ENCODE data around the gene GDPD4. TPM values are rescaled to one million over a fixed set of nuclear protein-coding genes. Genes with fewer than 3 reads are reported as not detected.
A peak's percentile ranks its signal among the peaks of the same experiment; 100 is the strongest.

Gene GDPD4
- polyA plus RNA-seq, 2 of the 4 experiments (the other 2 are of a cell fraction): not detected

GRCh38 chr11:77287136-77287535 lies 14.3 kb downstream of the GDPD4 start:
- Histone ChIP-seq H3K4me2 (peak overlapping the region; percentile 21), H3K4me3 (no peak overlapping the region), H3K4me1 (peaks cover 10% of the 10 kb centered on the region), H3K27ac (no peak overlapping the region), H3K9me3 (no peaks in the 10 kb centered on the region)
- no peak for FAIRE-seq
- 62% methylated on average over 3 of the region's 3 CpGs for WGBS (ENCODE audit: missing lambda C conversion rate)
- ChIA-PET CTCF (interaction anchor here (1.0 to 2.9 kb wide), 3 partner anchors 11 to 261 kb away, joined by 3 to 7 read pairs (median 4); no protein-coding TSS in a partner anchor), POLR2A (no interaction called here)
- no peak for DNase-seq (ENCODE audit: low read depth in 1 of 2, low spot score in 1 of 2)
- no peak for TF ChIP-seq RAD21 (conservative IDR thresholded peaks at IDR 0.05 in 1 of 2, IDR thresholded peaks at IDR 0.05 in 1 of 2)
- no peak for ATAC-seq

GRCh38 chr11:77284476-77285468 lies 16.7 kb downstream of the GDPD4 start:
- POLR2A ChIA-PET: no interaction called here
- Histone ChIP-seq H3K4me3 (no peak overlapping the region), H3K27ac (no peak overlapping the region), H3K4me1 (peaks cover 10% of the 10 kb centered on the region), H3K4me2 (no peak overlapping the region), H3K9me3 (no peaks in the 10 kb centered on the region)
- ATAC-seq (peak in 1 of 2 experiments; percentile 23; a peak in 2 of 6 replicates), FAIRE-seq (no peak), DNase-seq (ENCODE audit: low read depth in 1 of 2, low spot score in 1 of 2) (no peak)
- CTCF ChIA-PET: interaction anchor here (0.6 to 2.9 kb wide), 2 partner anchors 9 to 238 kb away, joined by 4 to 7 read pairs; no protein-coding TSS in a partner anchor
- TF ChIP-seq SREBF2 (IDR thresholded peaks at IDR 0.05) (no peak), MAFK (IDR thresholded peaks at IDR 0.05; ENCODE audit: partially characterized antibody) (no peak), HOXA7 (CRISPR knock-in tag; IDR thresholded peaks at IDR 0.05) (no peak)
- WGBS (ENCODE audit: missing lambda C conversion rate): 56% methylated on average over 6 of the region's 6 CpGs

- Histone ChIP-seq H3K27ac (no peak overlapping the region), H3K9me3 (no peaks in the 10 kb centered on the region), H3K4me1 (peaks cover 10% of the 10 kb centered on the region), H3K4me2 (no peak overlapping the region), H3K4me3 (no peak overlapping the region)
- WGBS (ENCODE audit: missing lambda C conversion rate): 58% methylated on average over 3 of the region's 3 CpGs
- TF ChIP-seq EP300 (IDR thresholded peaks at IDR 0.05): no peak
- no peak for TF ChIP-seq NR3C1 (IDR thresholded peaks at IDR 0.05)
- TF ChIP-seq CEBPB (IDR thresholded peaks at IDR 0.05): no peak
- TF ChIP-seq BCL3 (IDR thresholded peaks at IDR 0.05): no peak
- FAIRE-seq (peak; percentile 32), DNase-seq (ENCODE audit: low read depth in 1 of 2, low spot score in 1 of 2) (no peak), ATAC-seq (no peak)
- CTCF ChIA-PET: interaction anchor here (0.6 to 0.9 kb wide), 2 partner anchors 83 to 92 kb away, joined by 4 read pairs; no protein-coding TSS in a partner anchor
- POLR2A ChIA-PET: no interaction called here
These were observed 18.4 kb downstream of the GDPD4 start for GRCh38 chr11:77283101-77283500.

- H3K4me1 ChIP-seq: no peaks in the 10 kb centered on the region
- 42% methylated on average over 2 of the region's 2 CpGs for WGBS (ENCODE audit: missing lambda C conversion rate)
- CTCF ChIA-PET: no interaction called here
- no peak for TF ChIP-seq FOXS1 (CRISPR knock-in tag; IDR thresholded peaks at IDR 0.05)
- TF ChIP-seq TFCP2L1 (CRISPR knock-in tag; IDR thresholded peaks at IDR 0.05): no peak
- no peak for TF ChIP-seq BHLHE40 (IDR thresholded peaks at IDR 0.05; ENCODE audit: low read depth, low read length)
- TF ChIP-seq MAZ (IDR thresholded peaks at IDR 0.05; ENCODE audit: borderline replicate concordance, low read depth, low read length): no peak
- TF ChIP-seq NR3C1 (IDR thresholded peaks at IDR 0.05): no peak
- no peak for TF ChIP-seq HMGXB4 (CRISPR knock-in tag; IDR thresholded peaks at IDR 0.05; ENCODE audit: borderline replicate concordance)
- no peak for TF ChIP-seq SREBF2 (IDR thresholded peaks at IDR 0.05)
- no peak for TF ChIP-seq RARB (CRISPR knock-in tag; IDR thresholded peaks at IDR 0.05)
- TF ChIP-seq CHD2 (IDR thresholded peaks at IDR 0.05; ENCODE audit: low read length, partially characterized antibody): no peak
- no peak for TF ChIP-seq RFX5 (IDR thresholded peaks at IDR 0.05)
- no peak for TF ChIP-seq POLR2AphosphoS2 (conservative IDR thresholded peaks at IDR 0.05; ENCODE audit: low read length)
- TF ChIP-seq PBX3 (IDR thresholded peaks at IDR 0.05): no peak
- TF ChIP-seq USF2 (IDR thresholded peaks at IDR 0.05): no peak
These were observed 22.6 kb downstream of the GDPD4 start for GRCh38 chr11:77278595-77279506.

More at GRCh38 chr11:77278595-77279506, 22.6 kb downstream of the GDPD4 start:
- H3K4me2 ChIP-seq: no peak overlapping the region
- no peak overlapping the region for H3K27ac ChIP-seq
- FAIRE-seq (no peak), ATAC-seq (no peak), DNase-seq (ENCODE audit: low read depth in 1 of 2, low spot score in 1 of 2) (no peak)
- H3K9me3 ChIP-seq: no peaks in the 10 kb centered on the region
- POLR2A ChIA-PET: no interaction called here
- no peak overlapping the region for H3K4me3 ChIP-seq
